GM18907 (cell line): ENCODE data around the gene CSNK2B.

Source experiments
- ATAC-seq: cut with Tn5 transposase; IDR thresholded peaks from one replicate; pipeline ENCODE4 v1.9.1; 2021; ENCODE audit warnings: mild to moderate bottlenecking, moderate library complexity; ENCODE audit not compliant: unreplicated experiment

Gene CSNK2B

DNA sequence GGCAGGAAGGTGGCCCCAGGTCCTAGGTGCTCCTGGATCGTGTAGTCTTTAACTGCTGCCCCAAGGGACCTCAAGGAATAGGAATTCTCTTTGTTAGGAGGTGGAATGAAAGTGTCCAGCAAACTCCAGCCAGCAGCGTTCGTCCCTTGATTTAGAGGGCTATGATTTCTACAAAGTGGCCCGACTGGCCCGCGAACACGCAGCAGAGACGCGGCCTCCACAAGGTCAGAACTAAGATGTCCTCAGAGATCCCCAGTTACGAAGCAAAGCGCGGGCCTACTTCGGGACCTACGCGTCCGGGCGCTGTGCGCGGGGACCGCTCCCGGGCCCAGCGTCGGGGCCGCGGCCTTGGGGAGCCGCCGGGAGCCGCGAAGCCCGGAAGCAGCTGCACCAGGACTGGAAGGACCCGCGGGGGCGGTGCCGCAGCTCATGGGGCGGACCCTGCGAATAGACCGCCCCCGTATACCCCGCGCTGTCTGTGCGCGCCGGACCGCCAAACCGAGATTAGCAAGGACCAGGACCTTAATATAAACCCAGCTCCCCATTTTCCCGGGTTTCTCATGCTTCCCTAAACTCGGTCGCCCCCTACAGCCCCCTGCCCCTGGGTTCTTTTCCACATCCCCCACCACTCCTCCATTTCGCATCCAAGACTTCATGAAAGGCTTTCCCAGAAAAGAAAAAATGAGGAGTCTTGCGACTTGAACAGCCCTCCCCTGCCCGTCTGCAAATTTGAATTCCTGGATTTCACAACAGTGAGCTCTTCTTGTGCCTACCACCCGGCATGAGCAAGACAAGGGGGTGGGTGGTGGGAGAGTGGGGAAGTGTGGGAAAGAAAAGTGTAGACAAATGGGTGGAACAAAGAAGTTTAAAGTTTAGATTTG lies 5.3 kb upstream of the CSNK2B start, which contains the start of gene C6orf47:
TSS of gene C6orf47 (minus strand) at position 398 of the 881 bp plus-strand sequence. CDS start 831 bp downstream, outside the sequence.
- peak; percentile 43 for ATAC-seq

DNA sequence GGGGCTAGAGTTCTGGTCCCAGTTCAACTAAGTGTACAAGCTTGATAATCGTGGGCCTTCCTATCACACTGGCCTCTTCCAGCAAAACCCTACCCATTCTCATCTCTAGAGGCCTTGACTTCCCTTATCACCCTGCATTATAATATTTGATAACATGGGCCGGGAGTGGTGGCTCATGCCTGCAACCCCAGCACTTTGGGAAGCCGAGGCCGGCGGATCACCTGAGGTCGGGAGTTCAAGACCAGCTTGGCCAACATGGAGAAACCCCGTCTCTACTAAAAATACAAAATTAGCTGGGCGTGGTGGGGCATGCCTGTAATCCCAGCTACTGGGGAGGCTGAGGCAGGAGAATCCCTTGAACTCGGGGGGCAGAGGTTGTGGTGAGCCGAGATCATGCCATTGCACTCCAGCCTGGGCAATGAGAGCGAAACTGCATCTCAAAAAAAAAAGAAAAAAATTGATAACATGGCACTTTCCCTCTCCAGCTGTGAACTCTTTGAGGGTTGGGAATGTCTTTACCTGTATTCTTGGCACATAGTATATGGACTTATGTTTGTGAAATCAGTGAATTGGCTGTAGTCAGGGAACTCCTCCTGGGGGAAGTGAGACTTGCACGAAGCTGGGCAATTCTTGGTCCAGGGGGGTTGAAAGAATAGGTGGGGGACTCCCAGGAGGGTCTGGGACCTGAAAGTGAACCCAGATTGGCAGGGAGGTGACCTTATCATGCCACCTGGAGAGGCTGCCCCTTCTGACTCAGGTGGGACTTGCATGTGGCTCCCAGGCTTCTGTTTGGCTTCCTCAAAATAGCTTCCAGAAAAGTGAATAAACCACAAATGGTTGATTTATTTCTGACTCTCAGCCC lies 4.4 kb upstream of the CSNK2B start:
- no peak for ATAC-seq

DNA sequence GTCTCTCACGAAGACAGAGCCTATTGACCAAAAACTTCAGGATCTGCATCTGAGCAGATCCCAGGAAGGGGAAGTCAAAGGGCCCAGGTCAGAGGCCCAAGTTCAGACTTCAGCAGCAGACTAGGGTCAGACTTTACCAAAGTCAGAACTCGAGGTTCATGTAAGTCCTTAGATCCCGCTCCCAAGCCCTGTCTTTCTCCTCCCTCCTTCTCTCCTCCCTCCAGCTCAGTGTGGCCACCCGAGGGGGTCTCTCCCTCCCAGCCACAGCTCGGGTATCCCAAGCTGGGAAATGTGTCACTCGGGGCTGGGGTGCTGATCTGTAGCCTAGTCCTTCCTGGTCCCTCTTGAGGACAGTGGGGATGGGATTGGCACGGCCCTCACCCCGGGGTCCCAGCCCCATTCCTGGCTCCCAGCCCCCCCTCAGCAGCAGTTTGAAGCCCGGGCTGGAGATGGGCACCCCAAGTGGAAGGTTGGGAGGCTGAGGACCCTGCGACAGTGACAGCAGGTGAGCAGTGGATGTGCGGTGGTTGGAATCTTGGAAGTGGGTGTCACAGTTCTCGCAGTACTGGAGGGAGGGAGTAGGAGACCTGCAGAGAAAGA lies 3.7 kb upstream of the CSNK2B start:
- no peak for ATAC-seq

DNA sequence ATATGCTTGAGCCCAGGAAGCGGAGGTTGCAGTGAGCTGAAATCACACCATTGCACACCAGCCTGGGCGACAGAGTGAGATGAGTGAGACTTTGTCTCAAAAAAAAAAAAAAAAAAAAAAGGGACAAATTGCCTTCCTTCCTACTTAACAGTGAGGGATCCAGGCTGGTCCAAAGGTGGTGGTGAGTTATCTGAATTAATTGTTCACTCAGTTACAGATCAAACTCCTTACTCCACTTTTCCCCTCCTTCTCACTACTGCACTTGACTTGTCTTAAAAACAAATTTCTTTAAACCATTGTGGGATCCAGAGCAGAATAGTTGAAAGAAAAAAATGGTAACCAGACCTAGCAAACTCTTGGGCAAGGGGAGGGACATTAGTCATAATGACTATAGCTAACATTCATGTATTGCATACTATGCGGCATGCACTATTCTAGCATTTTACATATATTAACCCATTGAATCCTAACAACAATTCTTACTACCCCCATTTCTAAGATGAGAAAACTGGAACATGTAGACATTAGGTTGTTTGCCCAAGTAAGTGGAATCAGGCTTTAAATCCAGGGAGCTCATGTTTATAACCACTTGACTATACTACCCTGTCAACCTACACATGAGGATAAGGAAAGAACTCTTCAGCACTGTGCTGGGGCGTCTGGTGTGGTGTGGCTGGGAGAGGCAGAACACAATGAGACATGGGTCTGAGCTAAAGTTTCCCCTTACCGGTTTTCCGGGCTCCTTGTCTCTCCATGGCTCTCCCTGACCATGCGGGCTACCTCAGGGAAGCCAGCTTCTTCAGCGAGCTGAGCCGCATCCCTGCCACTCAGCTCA lies 2.5 kb upstream of the CSNK2B start:
- no peak for ATAC-seq

DNA sequence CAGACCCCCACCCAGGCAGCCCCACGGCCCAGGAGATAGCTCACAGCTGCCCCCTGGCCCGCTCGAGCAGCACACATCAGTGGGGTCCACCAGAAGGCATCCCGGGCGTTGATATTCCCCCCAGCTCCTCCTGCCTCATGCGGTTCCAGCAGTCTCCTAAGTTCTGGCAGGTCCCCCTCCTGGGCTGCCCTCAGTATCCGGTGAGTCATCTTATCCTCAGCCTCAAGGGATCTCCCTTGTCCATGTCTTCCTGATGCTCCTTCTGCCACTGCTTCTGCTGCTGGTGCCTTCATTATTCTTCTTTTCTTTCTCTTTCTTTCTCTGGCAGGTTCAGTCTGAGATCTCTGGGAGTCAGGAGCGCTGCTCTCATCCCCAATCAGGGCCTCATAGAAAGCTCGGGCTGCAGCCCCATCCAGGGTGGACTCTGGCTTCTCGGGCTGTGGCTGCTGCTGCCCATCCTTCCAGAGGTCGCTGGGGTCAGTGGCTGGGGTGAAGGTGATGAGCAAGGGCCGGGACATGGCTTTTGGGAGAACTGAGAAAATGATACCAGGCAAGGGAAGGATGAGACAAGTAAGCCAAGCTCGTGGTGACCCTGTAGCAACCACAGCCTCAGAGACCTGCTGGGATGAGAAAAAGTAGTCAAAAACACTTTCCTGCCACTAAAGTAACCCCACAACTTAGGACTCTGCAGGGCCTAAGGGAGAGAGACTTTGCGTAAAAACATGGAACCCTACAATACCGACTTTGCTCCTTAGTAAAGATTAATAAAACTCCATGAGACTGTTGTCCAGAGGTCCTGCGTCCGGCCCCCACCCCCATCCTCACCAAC lies 1.7 kb upstream of the CSNK2B start:
- no peak for ATAC-seq

DNA sequence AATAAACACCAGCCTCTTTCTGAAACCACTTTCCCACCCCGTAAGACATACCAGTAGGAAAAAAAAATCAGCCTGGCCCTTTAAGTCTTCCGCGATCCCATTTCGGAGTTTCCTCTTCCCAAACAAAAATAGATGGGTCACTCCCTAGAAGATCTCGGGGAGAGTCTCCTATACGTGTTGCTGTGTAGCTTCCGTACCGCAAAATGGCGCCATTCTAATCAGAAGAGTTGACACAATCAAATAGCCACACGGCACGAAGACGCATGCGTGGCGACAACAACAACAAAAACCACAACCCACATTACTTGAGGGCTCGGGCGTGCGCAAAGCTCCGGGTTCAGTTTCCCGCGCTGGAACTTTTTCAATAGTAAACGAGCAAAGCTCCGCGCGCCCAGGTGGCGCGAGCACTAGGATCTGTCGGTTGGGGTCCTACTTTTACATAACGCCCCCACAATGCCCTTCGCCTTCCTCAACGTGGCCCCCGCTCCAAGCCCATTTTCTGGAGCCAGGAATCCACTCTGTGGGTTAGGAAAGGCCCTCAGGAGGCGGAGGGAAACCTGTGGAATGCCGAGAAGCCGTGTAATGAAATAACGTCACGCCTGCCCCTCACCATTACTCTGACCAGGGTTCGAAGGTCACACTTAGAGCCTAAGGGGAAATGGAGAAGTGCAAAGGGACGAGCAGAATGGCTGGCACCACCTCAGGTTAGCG lies 935 bp upstream of the CSNK2B start, which contains the start of gene GPANK1:
TSS of gene GPANK1 (minus strand) at position 208 of the 711 bp plus-strand sequence. CDS start 519 bp downstream, outside the sequence.
- peak; percentile 35 for ATAC-seq

DNA sequence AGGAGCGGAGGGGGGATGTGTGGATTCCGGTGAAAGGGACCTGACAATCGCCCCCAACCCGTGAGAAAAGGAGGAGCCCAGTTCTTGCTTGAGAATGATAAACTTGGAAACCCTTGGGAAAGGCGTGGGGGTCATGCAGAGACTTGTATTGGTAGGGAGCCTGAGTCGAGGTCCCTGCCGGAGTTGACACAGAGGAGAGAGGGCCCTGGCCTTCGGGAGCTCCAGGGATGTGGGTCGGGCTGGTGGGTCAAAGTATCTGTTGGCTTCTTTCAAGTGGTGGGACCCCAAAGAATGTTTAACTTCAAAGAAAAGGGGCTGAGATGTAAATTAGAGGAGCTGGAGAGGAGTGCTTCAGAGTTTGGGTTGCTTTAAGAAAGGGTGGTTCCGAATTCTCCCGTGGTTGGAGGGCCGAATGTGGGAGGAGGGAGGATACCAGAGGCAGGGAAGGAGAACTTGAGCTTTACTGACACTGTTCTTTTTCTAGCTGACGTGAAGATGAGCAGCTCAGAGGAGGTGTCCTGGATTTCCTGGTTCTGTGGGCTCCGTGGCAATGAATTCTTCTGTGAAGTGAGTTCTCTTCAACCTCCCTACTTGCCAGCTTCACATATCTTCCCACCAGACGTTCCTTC lies 571 bp downstream of the CSNK2B start:
- ATAC-seq = no peak

DNA sequence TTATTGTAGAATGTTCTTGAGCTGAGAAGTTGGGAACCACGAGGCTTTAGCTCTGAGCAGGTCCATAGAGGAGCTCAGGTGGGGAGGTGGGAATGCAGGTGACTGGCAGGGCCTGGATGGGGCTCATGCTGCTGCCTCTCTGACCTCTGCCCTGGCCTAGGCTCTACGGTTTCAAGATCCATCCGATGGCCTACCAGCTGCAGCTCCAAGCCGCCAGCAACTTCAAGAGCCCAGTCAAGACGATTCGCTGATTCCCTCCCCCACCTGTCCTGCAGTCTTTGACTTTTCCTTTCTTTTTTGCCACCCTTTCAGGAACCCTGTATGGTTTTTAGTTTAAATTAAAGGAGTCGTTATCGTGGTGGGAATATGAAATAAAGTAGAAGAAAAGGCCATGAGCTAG lies 3.8 kb downstream of the CSNK2B start, which contains the start of gene LY6G5B:
TSS of gene LY6G5B (plus strand) at position 301 of the 400 bp plus-strand sequence. CDS start 975 bp downstream, outside the sequence.
- no peak for ATAC-seq

DNA sequence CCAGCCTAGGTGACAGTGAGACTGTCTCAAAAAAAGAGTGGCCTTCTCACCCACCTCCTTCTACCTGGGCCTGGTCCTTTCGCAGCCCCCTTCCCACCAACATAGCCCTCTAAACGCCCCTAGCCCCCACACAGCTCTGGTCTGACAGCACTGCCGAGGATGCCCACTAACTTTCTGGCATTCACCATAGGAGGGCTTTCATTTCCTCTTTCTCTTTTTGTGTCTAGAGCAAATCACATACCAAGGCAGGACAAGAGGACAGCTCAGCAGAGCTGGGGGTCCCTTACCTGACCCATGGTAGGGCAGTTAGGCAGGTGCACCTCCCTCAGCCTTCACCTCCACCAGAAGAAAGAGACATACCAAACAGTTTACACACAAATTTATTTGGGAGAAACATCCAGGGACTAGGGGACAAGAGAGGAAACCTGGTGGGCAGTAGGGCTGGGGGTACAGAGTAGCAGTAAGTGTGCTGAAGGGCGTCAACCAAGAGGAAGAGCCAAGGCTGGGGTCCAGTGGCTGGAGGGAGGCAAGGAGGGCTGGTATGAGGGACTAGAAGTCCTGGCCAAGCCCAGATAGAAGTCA lies 10.5 kb downstream of the CSNK2B start:
- no peak for ATAC-seq

DNA sequence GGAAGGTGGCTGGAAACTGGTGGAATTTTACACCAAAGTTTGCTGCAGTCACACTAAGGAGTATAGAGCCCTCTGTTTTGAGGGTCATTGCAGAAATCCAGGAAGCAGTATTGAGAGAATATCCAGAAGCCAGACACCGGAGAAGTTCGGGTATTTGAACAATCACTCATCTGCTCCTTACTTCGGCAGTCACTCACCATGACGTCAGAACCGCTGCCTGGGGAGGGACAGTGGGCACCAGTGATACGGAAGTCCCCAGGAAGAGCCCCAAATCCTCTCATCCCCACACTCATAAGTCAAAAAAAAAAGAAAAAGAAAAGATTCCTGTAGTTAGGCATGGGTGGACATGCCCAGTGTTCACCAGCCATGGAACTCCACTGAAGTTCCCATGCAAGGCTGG lies 11.0 kb downstream of the CSNK2B start:
- ATAC-seq = no peak

DNA sequence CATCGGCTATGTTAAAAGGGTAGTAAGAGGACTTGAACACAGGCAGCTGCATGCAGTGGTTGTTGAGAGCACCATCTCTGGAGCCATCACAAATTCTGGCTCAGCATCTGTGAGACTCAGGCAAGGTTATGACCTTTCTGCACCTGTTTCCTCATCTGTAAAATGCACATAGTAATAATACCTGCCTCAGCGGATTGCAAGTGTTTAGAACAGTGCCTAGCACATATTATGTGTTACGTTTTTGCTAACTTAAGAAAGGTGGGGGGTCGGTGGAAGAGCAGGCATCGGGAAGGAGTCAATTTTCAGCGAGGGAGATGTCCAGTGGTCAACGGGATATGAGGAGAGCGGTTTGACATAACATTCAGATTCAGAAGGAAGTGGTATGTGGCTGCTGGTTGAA lies 12.1 kb downstream of the CSNK2B start:
- ATAC-seq = no peak

DNA sequence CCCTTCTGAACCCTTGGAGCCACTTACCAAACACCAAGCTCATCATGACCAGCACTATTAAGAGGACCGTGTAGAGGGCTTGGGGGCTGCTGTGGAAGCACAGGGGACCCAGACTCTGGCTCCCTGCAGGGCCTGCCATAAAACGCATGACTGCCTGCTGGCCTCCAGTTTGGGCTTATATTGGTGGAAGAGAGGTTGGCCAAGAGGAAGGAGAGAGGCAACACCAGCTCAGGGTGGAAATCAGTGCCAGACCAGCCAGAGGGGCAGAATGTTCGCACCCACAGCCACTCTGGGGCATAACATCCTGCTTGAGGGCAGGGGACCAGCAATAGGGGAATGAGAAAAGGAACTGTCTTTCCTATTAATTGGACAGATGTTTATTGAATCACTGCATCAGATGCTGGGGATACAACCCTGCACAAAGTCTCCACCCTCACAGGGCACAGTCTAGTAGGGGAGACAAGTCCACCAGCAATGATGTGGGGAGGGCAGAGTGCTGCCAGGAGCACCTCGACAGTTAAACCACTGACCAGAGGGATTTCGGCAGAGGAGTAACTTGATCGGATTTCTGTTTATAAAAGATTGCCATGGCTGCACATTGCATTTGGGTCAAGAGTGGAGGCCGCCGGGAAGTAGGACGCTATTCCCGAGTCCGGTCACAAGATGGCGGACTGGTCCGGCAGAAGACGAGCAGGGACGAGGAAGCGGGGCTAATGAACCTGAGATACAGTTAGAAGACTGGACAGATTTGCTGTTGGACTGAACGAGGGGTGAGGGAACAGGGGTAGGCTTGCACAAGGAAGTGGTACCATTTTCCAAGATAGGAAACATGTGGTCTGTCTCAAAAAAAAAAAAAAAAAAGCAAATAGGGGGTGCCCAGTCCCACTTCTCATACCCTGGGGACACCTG lies 14.6 kb downstream of the CSNK2B start, which contains the start of gene LY6G5C:
TSS of gene LY6G5C (minus strand) at position 842 of the 909 bp plus-strand sequence. CDS start at position 148, 694 bp downstream.
- no peak for ATAC-seq

DNA sequence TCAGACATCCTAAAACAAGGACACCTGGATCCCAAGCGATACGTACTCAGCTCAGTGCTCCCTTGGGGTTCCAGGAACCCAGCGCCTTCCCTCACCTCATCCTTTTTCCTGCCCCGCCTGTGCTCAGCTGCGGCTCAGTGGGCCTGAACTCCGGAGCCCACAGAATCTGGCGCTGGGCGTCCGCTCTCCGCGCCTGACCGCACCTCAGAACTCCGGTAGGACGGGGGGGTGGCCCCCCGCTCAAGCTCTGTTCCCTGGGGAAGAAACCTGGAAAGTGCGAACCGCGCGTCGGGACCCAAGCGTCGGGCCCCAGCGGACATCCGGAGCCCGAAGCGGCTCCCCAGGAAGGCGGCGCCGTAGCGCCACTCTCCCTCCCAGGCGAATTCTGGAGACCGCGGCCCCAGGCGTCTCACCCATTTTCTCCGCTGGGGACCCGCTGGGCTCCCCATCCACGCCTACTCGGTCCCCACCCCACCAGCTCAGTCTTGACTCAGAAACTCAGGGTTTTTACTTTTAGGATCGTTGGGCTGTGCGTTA lies 15.3 kb downstream of the CSNK2B start:
- ATAC-seq = no peak

DNA sequence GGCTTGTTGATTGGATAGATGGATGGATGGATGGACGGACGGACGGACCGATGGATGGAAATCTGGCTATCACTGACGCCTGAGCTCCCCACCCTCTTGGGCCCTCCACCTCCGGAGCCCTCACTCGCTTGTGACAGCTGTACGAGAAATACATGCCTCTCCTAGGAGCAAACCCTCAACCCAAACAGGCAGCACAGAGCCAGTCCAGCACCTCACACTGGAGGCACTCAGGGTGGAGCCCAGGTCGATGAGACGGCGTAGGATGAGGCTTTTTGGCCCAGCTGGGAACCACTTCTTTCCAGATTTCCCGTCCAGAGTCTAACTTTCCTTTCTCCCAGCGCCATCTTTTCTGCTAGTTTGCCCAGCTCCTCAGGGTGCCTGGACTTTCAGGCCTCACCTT lies 17.7 kb downstream of the CSNK2B start:
- ATAC-seq = no peak

DNA sequence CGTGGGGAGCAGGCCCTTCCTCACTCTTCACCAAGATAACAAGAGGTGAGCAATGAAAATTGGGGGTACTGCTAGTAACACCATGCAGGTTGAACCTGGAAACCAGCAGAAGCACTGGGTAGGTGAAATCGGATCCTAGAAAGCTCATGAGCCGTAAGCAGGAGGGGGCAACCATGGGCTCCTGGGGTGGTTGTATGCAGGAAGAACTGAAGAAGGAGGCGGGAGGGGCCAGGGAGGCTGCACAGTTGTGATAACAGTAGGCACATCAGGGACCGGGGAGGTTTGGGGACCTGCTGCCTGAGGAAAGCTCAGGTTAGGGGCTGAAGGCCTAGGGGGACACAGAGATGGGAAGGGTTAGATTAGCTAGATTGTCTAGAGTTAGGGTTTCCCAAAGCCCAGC lies 20.6 kb downstream of the CSNK2B start:
- no peak for ATAC-seq

DNA sequence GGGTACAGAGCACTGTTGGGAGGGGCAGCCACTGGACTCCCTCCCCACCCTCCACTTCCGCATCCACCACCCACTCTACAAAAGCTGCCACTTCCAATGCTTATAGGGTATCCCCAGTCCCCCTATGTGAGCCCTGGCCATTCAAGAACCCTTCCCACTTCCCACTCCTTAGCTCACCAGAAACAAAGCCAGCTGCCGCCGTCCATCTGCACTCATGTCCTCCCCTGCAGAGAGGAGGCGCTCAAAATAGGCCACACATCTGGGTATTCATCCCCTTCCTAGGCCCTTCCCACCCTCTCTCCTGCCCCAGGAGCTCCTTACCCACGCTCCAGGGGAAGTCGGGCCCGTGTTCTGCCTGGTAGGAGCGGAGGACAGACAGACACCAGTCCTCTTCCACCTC lies 21.4 kb downstream of the CSNK2B start:
- no peak for ATAC-seq
